Measurements from ENCODE around the gene KCNJ16. TPM values are rescaled to one million over a fixed set of nuclear protein-coding genes. Genes with fewer than 3 reads are reported as not detected.

KCNJ16 gene
- total RNA-seq, 1 donor from 2014 or later, result 0.62 TPM

DNA sequence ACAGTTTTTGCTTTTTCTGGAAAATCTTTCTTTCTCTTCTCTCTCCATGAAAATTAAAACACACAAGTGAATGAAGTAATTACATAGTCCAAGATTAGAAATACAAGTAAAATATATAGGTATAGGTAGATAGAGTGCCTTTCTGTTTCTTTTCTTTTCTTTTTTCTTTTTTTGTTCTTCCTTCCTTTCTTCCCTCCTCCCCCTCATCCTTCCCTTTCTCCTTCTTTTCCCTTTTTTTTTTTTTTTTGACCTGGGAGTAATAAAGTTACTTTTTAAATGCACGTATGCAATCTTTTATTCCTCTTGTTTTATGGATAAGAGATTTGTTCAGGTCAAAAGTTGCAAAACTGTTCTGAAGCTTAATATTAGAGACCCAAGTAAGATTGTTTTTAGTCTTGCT, 59.8 kb downstream of the KCNJ16 start:
- H3K4me1 ChIP-seq, result peaks cover 24% of the 10 kb centered on the region
- H3K36me3 ChIP-seq, result no peaks in the 10 kb centered on the region
- H3K27me3 ChIP-seq (ENCODE audit: low read depth), result no peaks in the 10 kb centered on the region
- intact Hi-C loops (cut with DNase I), result no loop called here
- no peaks in the 10 kb centered on the region for H3K9me3 ChIP-seq
- TF ChIP-seq, protein P1, sequence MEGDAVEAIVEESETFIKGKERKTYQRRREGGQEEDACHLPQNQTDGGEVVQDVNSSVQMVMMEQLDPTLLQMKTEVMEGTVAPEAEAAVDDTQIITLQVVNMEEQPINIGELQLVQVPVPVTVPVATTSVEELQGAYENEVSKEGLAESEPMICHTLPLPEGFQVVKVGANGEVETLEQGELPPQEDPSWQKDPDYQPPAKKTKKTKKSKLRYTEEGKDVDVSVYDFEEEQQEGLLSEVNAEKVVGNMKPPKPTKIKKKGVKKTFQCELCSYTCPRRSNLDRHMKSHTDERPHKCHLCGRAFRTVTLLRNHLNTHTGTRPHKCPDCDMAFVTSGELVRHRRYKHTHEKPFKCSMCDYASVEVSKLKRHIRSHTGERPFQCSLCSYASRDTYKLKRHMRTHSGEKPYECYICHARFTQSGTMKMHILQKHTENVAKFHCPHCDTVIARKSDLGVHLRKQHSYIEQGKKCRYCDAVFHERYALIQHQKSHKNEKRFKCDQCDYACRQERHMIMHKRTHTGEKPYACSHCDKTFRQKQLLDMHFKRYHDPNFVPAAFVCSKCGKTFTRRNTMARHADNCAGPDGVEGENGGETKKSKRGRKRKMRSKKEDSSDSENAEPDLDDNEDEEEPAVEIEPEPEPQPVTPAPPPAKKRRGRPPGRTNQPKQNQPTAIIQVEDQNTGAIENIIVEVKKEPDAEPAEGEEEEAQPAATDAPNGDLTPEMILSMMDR (IDR thresholded peaks at IDR 0.05), result no peak
- no peak overlapping the region for H3K4me3 ChIP-seq
- DNase-seq (no peak), ATAC-seq (no peak)
- H3K27ac ChIP-seq, result no peak overlapping the region

DNA sequence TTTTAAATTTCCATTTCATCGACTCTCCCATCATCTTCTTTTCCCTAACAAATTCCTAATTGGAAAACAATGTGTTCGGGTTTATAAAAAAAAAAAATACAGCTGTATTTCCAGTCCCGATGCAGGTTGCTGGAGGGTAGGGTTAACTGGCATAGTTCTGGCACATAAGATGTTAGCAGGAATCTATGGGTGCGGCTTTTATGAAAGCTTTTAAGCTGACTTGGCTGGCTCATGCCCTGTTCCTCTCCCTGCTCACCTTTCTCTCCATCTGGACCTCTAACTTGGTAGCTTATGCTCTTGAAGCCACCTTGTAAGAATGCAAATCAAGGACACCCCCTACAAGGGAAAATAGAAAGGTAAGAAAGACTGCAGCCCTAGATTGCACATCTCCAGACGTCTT, 61.1 kb downstream of the KCNJ16 start:
- TF ChIP-seq, protein P1 (IDR thresholded peaks at IDR 0.05), result no peak
- Histone ChIP-seq H3K27ac (no peak overlapping the region), H3K36me3 (no peaks in the 10 kb centered on the region), H3K27me3 (ENCODE audit: low read depth) (no peaks in the 10 kb centered on the region), H3K4me3 (no peak overlapping the region), H3K9me3 (no peaks in the 10 kb centered on the region), H3K4me1 (peaks cover 24% of the 10 kb centered on the region)
- no peak for DNase-seq
- peak in 1 of 2 donors; percentile 53 for ATAC-seq
- intact Hi-C loops (cut with DNase I), result no loop called here

DNA sequence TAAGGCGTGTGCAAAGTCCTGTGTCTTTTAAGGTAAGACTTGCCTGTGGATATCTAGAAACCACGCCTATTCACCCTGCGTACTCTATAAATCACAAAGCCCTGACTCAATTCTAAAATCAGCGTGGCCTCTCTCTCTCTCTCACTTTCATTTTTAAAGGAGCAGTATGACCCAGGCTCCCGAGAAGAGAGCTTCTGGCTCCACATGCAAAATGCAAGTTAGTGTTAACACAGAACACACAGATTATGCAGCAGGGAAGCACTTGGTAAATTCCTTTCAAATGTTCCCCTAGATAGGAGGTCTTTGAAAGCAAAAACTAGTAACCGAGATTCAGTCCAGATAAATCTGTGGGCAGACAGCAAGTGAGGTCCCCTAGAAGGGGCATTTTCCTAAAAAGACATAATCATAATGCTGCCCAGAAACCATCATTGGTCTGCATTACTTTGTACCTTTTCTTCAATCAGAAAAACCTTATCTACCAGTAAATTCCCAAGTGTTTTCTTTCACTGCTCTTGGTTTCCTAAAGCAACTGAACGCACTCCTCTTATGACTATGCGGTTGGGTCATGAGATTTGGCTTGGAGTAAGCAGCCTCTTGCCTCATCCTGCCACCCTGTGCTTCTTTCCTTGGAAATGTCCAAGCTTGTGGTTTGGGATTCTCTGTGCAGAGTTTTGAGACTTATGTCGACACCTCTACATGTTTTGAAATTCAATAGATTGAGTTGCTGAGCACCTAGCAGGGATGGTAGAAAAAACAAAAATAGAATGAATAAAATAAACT, 62.6 kb downstream of the KCNJ16 start:
- TF ChIP-seq, protein P1 (IDR thresholded peaks at IDR 0.05), result no peak
- intact Hi-C loops (cut with DNase I), result no loop called here
- no peaks in the 10 kb centered on the region for H3K36me3 ChIP-seq
- DNase-seq (no peak), ATAC-seq (peak; percentile 94 to 97)
- peak overlapping the region; percentile 76 for H3K27ac ChIP-seq
- no peaks in the 10 kb centered on the region for H3K27me3 ChIP-seq (ENCODE audit: low read depth)
- H3K4me3 ChIP-seq, result peak overlapping the region; percentile 43
- H3K4me1 ChIP-seq, result peaks cover 24% of the 10 kb centered on the region
- no peaks in the 10 kb centered on the region for H3K9me3 ChIP-seq

DNA sequence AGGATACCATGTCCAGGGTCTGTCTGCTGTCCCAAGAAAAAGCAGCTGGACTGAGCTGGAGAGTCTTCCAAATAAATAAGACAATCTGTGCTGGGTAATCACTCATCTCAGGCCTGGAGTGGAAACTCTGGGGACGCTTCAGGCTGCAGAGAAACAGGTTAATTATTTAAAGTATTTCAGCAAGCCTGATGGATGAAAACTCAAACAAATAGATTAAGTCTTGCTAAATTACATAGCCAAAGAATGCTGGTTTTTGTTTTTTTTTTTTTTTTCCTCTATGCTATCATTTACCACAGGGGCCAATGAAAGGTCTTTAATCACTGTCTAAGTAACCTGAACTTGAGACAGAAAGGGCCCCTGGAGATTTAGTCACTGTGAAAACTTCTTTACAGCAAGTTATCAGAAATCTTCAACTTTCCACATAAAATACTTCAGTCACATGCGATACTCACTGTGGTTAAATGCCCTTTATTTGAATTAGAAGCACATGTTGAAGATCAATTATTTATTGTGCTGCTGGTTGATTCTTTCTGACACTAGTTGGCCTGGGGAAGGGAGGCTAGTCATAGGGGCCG, 63.4 kb downstream of the KCNJ16 start:
- TF ChIP-seq, protein P1 (IDR thresholded peaks at IDR 0.05), result no peak
- no peak for ATAC-seq
- intact Hi-C loops (cut with DNase I), result no loop called here
- Histone ChIP-seq H3K36me3 (no peaks in the 10 kb centered on the region), H3K27ac (peak overlapping the region; percentile 76), H3K27me3 (ENCODE audit: low read depth) (no peaks in the 10 kb centered on the region), H3K9me3 (no peaks in the 10 kb centered on the region), H3K4me3 (peak overlapping the region; percentile 43), H3K4me1 (peaks cover 24% of the 10 kb centered on the region)
- DNase-seq, result no peak

DNA sequence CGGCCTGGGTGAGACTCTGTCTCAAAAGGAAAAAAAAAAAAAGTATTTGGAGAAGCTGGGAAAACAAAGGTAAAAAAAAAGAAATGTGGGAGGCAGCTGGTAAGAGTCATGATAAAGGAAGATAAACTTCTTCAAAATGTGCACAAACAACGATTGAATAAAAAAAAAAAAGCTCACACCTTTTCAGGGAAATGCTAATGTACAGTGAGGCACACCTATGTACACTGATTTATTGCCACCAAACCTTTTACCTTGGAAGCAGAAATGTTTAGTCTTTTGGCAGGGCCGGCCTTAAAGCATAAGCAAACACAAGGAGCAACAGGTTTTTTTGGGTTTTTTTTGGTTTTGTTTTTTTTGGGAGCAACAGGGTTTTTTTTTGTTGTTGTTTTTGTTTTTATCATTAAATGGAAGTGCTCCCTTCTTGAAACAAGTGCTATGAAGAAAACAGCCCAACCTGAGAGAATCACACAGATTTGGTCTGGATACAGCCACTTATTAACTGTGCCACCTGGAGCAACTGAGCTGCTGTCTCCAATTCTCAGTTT, 64.5 kb downstream of the KCNJ16 start:
- Histone ChIP-seq H3K4me3 (no peak overlapping the region), H3K36me3 (no peaks in the 10 kb centered on the region), H3K27ac (no peak overlapping the region), H3K27me3 (ENCODE audit: low read depth) (no peaks in the 10 kb centered on the region), H3K9me3 (no peaks in the 10 kb centered on the region), H3K4me1 (peaks cover 24% of the 10 kb centered on the region)
- TF ChIP-seq, protein P1 (IDR thresholded peaks at IDR 0.05), result no peak
- ATAC-seq (no peak), DNase-seq (no peak)
- intact Hi-C loops (cut with DNase I), result no loop called here

All from lower lobe of right lung (tissue), 2 donors.